Measurements from ENCODE around the gene TRIO.

TRIO gene

DNA sequence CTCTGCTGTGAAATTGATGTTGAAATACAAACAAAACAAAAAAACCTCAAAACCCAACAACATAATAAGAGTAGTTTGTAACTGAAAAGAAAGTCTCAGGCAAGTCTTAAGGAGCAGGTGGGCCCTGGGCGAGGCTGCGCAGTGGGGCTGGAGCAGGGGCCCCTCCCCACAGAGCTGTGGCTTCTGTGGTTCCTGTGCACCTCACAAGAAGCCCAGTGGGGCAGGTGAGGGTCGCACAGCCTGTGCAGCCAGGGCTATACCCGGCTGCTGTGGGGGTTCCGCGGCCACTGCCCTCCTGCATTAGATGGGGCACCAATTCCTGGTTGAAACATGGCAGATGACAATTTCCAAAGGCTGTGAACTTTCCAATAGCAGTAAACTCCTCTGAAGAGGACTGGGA lies 75.3 kb downstream of the TRIO start:
- no peak for FAIRE-seq
- DNase-seq (ENCODE audit: insufficient read length, low spot score), result no peak
- TF ChIP-seq CTCF (IDR thresholded peaks at IDR 0.05; ENCODE audit: insufficient read depth, missing control alignments), result no peak

DNA sequence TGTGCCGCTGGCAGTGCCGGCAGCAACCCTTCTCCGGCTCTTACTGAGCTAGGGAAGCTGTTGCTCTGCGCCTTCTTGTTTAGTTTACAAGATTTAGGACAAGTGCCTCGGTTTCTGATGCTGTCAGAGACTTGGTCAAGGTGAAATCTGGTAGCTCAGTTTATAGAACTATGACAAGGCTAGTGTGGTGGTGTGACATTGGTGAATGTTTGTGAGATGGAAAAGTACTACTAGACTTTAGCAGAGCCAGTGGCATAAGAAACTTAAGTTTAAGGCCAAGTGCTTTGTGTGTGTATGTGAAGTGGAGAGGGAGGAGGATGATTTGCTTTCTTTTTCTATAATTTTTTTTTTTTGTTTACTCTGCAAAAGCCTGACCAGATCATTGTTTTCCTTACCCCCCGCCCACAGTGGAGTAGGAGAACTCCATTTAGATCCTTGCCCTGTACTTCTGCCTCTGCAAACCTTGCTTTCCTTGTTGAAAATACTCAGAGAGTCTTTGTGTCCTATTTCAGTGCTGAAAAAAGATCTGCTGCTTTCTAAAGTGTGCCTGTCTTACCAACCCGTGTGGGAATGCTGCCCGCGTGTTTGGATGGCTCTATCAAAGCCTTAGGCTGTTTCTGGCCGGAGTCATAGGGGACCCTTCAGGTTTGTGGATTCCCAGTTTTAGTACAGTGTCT lies 75.9 kb downstream of the TRIO start:
- TF ChIP-seq CTCF (IDR thresholded peaks at IDR 0.05; ENCODE audit: insufficient read depth, missing control alignments), result no peak
- FAIRE-seq (no peak), DNase-seq (ENCODE audit: insufficient read length, low spot score) (no peak)

- DNase-seq (ENCODE audit: insufficient read length, low spot score), result no peak
- no peak for TF ChIP-seq CTCF (IDR thresholded peaks at IDR 0.05; ENCODE audit: insufficient read depth, missing control alignments)
- FAIRE-seq, result no peak
Observed at GRCh38 chr5:14219800-14220512, 76.8 kb downstream of the TRIO start.

DNA sequence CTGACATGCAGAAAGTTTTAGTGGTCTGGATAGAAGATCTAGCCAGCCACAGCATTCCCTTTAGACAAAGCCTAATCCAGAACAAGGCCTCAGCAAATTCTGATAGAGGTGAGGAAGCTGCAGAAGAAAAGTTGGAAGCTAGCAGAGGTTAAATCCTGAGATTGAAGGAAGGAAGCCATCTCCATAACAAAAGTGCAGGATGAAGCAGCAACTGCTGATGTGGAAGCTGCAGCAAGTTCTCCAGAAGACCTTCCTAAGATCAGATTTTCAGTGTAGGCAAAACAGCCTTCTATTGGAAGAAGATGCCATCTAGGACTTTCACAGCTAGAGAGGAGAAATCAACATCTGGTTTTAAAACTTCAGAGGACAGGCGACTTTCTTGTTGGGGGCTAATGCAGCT lies 77.5 kb downstream of the TRIO start:
- TF ChIP-seq CTCF (IDR thresholded peaks at IDR 0.05; ENCODE audit: insufficient read depth, missing control alignments), result no peak
- DNase-seq (ENCODE audit: insufficient read length, low spot score) (no peak), FAIRE-seq (no peak)

GRCh38 chr5:14221732-14222131 lies 78.6 kb downstream of the TRIO start:
- DNase-seq (ENCODE audit: insufficient read length, low spot score), result no peak
- FAIRE-seq, result no peak
- no peak for TF ChIP-seq CTCF (IDR thresholded peaks at IDR 0.05; ENCODE audit: insufficient read depth, missing control alignments)

- DNase-seq (ENCODE audit: insufficient read length, low spot score), result no peak
- TF ChIP-seq CTCF (IDR thresholded peaks at IDR 0.05; ENCODE audit: insufficient read depth, missing control alignments), result no peak
- FAIRE-seq, result no peak
Observed at GRCh38 chr5:14222206-14222605, 79.1 kb downstream of the TRIO start.

GRCh38 chr5:14223372-14223771 lies 80.2 kb downstream of the TRIO start:
- TF ChIP-seq CTCF (IDR thresholded peaks at IDR 0.05; ENCODE audit: insufficient read depth, missing control alignments), result no peak
- DNase-seq (ENCODE audit: insufficient read length, low spot score) (no peak), FAIRE-seq (no peak)

Measured in D721Med (cell line).